Liver (tissue), 9 donors: ENCODE measurements around the gene OMP. TPM values are rescaled to one million over a fixed set of nuclear protein-coding genes. Genes with fewer than 3 reads are reported as not detected.

Source experiments
- DNase-seq: peaks from one replicate; pipeline ENCODE4 v3.0.0-alpha.2; 2017; ENCODE audit warnings: low spot score
- H3K27ac ChIP-seq, 2 donors: one replicate each; pipeline ENCODE4 v1.7.0; 2013; ENCODE audit warnings: inconsistent platforms in 2 of 2, low read length in 2 of 2, control low read depth in 1 of 2, low read depth in 1 of 2, mild to moderate bottlenecking in 1 of 2
- H3K27me3 ChIP-seq, 4 donors: one replicate each; pipeline versions ENCODE4 v1.6.1 to v1.7.0; 2013; ENCODE audit warnings: low read length in 3 of 4, inconsistent platforms in 1 of 4, mild to moderate bottlenecking in 1 of 4, moderate library complexity in 1 of 4; ENCODE audit not compliant: control insufficient read depth in 4 of 4, insufficient read depth in 4 of 4
- H3K36me3 ChIP-seq, 4 donors: one replicate each; pipeline versions ENCODE4 v1.6.1 to v1.7.0; 2013; ENCODE audit warnings: low read length in 3 of 4, mild to moderate bottlenecking in 3 of 4, low read depth in 1 of 4, moderate library complexity in 1 of 4; ENCODE audit not compliant: control insufficient read depth in 4 of 4, insufficient read depth in 3 of 4
- H3K4me1 ChIP-seq, 4 donors: one replicate each; pipeline versions ENCODE4 v1.6.1 to v1.7.0; 2013; ENCODE audit warnings: low read length in 3 of 4, mild to moderate bottlenecking in 3 of 4, moderate library complexity in 1 of 4; ENCODE audit not compliant: control insufficient read depth in 4 of 4, insufficient read depth in 4 of 4
- H3K4me3 ChIP-seq, 3 donors: one replicate each; pipeline versions ENCODE4 v1.6.1 to v1.7.0; 2013; ENCODE audit warnings: low read length in 3 of 3, control low read depth in 1 of 3, low read depth in 1 of 3, mild to moderate bottlenecking in 1 of 3
- H3K9ac ChIP-seq, 2 donors: one replicate each; pipeline ENCODE4 v1.7.0; 2013; ENCODE audit warnings: low read length in 2 of 2, mild to moderate bottlenecking in 2 of 2, moderate library complexity in 2 of 2, control low read depth in 1 of 2, low read depth in 1 of 2
- H3K9me3 ChIP-seq, 4 donors: one replicate each; pipeline versions ENCODE4 v1.6.1 to v1.7.0; 2013; ENCODE audit warnings: low read length in 3 of 4; ENCODE audit not compliant: control insufficient read depth in 4 of 4
- ATF3 ChIP-seq: IDR thresholded peaks from 2 replicates; pipeline ENCODE4 v1.6.1; 2016; ENCODE audit warnings: antibody characterized with exemption
- CTCF ChIP-seq: fragments of 150-350 bp; IDR thresholded peaks from 2 replicates; pipeline ENCODE4 v1.5.1; 2017; ENCODE audit warnings: improper control_type of control experiment, low read depth, low read length; ENCODE audit not compliant: missing input control
- EGR1 ChIP-seq, 2 donors: IDR thresholded peaks; 2 replicates each; pipeline ENCODE4 v1.6.1; 2016 to 2018; ENCODE audit warnings: antibody characterized with exemption in 2 of 2, low read depth in 2 of 2
- FOXA1 ChIP-seq: IDR thresholded peaks from 2 replicates; pipeline ENCODE4 v1.6.1; 2016; ENCODE audit warnings: antibody characterized with exemption
- FOXA2 ChIP-seq: IDR thresholded peaks from 2 replicates; pipeline ENCODE4 v1.6.1; 2016; ENCODE audit warnings: antibody characterized with exemption
- GABPA ChIP-seq, 2 donors: IDR thresholded peaks in 1 of 2; conservative IDR thresholded peaks in 1 of 2; 2 replicates each; pipeline ENCODE4 v1.6.1; 2016; ENCODE audit warnings: antibody characterized with exemption in 2 of 2, mild to moderate bottlenecking in 1 of 2, moderate library complexity in 1 of 2
- HNF4A ChIP-seq, 2 donors: conservative IDR thresholded peaks; 2 replicates each; pipeline ENCODE4 v1.6.1; 2016; ENCODE audit warnings: antibody characterized with exemption in 2 of 2, mild to moderate bottlenecking in 2 of 2
- HNF4G ChIP-seq: IDR thresholded peaks from 2 replicates; pipeline ENCODE4 v1.6.1; 2016; ENCODE audit warnings: antibody characterized with exemption
- JUND ChIP-seq, 2 donors: IDR thresholded peaks; 2 replicates each; pipeline ENCODE4 v1.6.1; 2016; ENCODE audit warnings: antibody characterized with exemption in 2 of 2
- MAX ChIP-seq: IDR thresholded peaks from 2 replicates; pipeline ENCODE4 v1.6.1; 2016; ENCODE audit warnings: antibody characterized with exemption
- NR2F2 ChIP-seq: IDR thresholded peaks from 2 replicates; pipeline ENCODE4 v1.6.1; 2016; ENCODE audit warnings: antibody characterized with exemption
- RAD21 ChIP-seq, 2 donors: IDR thresholded peaks; 2 replicates each; pipeline ENCODE4 v1.6.1; 2016; ENCODE audit warnings: antibody characterized with exemption in 2 of 2, mild to moderate bottlenecking in 2 of 2
- REST ChIP-seq: IDR thresholded peaks from 2 replicates; pipeline ENCODE4 v1.6.1; 2016; ENCODE audit warnings: antibody characterized with exemption, mild to moderate bottlenecking
- SP1 ChIP-seq: IDR thresholded peaks from 2 replicates; pipeline ENCODE4 v1.6.1; 2018; ENCODE audit warnings: antibody characterized with exemption, mild to moderate bottlenecking
- TAF1 ChIP-seq: conservative IDR thresholded peaks from 2 replicates; pipeline ENCODE4 v1.6.1; 2016; ENCODE audit warnings: antibody characterized with exemption, mild to moderate bottlenecking
- YY1 ChIP-seq: IDR thresholded peaks from 2 replicates; pipeline ENCODE4 v1.6.1; 2016; ENCODE audit warnings: antibody characterized with exemption, mild to moderate bottlenecking
- ZBTB33 ChIP-seq: IDR thresholded peaks from 2 replicates; pipeline ENCODE4 v1.6.1; 2016; ENCODE audit warnings: antibody characterized with exemption
- WGBS: extraction: QIAGEN DNeasy Blood & Tissue Kit; methylation state at CpG from one replicate; pipeline ENCODE4 v1.1.7; 2013; 5-methylcytosine and 5-hydroxymethylcytosine counted together
- polyA plus RNA-seq, 2 donors: library from polyadenylated mRNA; stranded (reverse) in 1 of 2; unstranded in 1 of 2; fragments of 200-250 nt in 1 of 2; fragments of >200 nt in 1 of 2; fragmentation: Nextera tagmentation in 1 of 2; extraction: Ambion mirVana in 1 of 2; gene quantifications; one replicate each; pipeline versions ENCODE4 v1.2.1 to v1.2.3, GENCODE V29; 2013 to 2015
- total RNA-seq, 2 donors: library from RNA; depleted of rRNA; stranded (reverse); fragments of >200 nt; gene quantifications; one replicate each; pipeline ENCODE4 v1.2.3, GENCODE V29; 2014
- donor health status: healthy.
- donor health status: healthy.
- donor health status: healthy.
- donor health status: healthy.
- donor health status: healthy.

The OMP gene
- total RNA-seq (under 1 TPM; 0.65 to 0.75 TPM), polyA plus RNA-seq (under 1 TPM in 1 of 2 donors, not detected in 1; 0.24 TPM)

GRCh38 chr11:77102246-77103210 lies at the start of gene OMP:
Gene OMP, plus strand, starts transcription at chr11:77102840. Its CDS starts 0 bp downstream, at chr11:77102840.
- H3K27me3 ChIP-seq, result no peaks in the 10 kb centered on the region
- no peak within 1 kb of the TSS for H3K27ac ChIP-seq
- TF ChIP-seq EGR1 (IDR thresholded peaks at IDR 0.05; ENCODE audit: low read depth in 2 of 2) (no peak), HNF4A (conservative IDR thresholded peaks at IDR 0.05) (no peak), RAD21 (IDR thresholded peaks at IDR 0.05) (no peak), REST (no peak), YY1 (no peak), ZBTB33 (no peak), SP1 (no peak)
- DNase-seq, result no peak
- H3K4me3 ChIP-seq, result no peak within 1 kb of the TSS
- 93% methylated on average over 37 of the region's 37 CpGs for WGBS
- no peak within 1 kb of the TSS for H3K9ac ChIP-seq
- H3K4me1 ChIP-seq, result peaks cover 0 to 33% (median 14%) of the 10 kb centered on the region in 4 donors
- peaks cover 0 to 6% (median 4%) of the 10 kb centered on the region in 4 donors for H3K36me3 ChIP-seq
- H3K9me3 ChIP-seq, result no peaks in the 10 kb centered on the region

- Histone ChIP-seq H3K9ac (no peak overlapping the region), H3K27ac (no peak overlapping the region), H3K4me3 (no peak overlapping the region), H3K9me3 (peaks cover 0 to 8% (median under 1%) of the 10 kb centered on the region in 4 donors), H3K36me3 (no peaks in the 10 kb centered on the region), H3K4me1 (peaks cover 3 to 10% (median 7%) of the 10 kb centered on the region in 4 donors), H3K27me3 (no peaks in the 10 kb centered on the region)
- TF ChIP-seq ATF3 (no peak), RAD21 (IDR thresholded peaks at IDR 0.05) (no peak), FOXA2 (no peak), NR2F2 (no peak), GABPA (IDR thresholded peaks at IDR 0.05 in 1 of 2, conservative IDR thresholded peaks at IDR 0.05 in 1 of 2) (no peak), MAX (no peak), CTCF (no peak), FOXA1 (no peak), JUND (IDR thresholded peaks at IDR 0.05) (no peak), EGR1 (IDR thresholded peaks at IDR 0.05; ENCODE audit: low read depth in 2 of 2) (no peak), HNF4G (no peak), TAF1 (no peak), YY1 (no peak), HNF4A (conservative IDR thresholded peaks at IDR 0.05) (no peak)
- no peak for DNase-seq
- 88% methylated on average over 14 of the region's 14 CpGs for WGBS
Observed at GRCh38 chr11:77053217-77054015, 49.2 kb upstream of the OMP start.
